Subcutaneous adipose tissue (tissue), 4 donors: Measurements from ENCODE around the gene C2. TPM values are rescaled to one million over a fixed set of nuclear protein-coding genes. Genes with fewer than 3 reads are reported as not detected.

Experiments
- CTCF ChIP-seq: fragments of 450-650 bp; IDR thresholded peaks from one replicate; pipeline ENCODE4 v1.5.1; 2016; ENCODE audit warnings: low read depth, mild to moderate bottlenecking, control low read depth, antibody characterized with exemption, moderate library complexity
- total RNA-seq, 4 donors: library from RNA; depleted of rRNA; stranded (reverse); fragments of >200 nt; gene quantifications; one replicate each; pipeline ENCODE4 v1.1.0, GENCODE V29; 2016

The C2 gene
- total RNA-seq, 4 donors from 2014 or later: 16.4 to 96.4 (median 34.6) TPM

DNA sequence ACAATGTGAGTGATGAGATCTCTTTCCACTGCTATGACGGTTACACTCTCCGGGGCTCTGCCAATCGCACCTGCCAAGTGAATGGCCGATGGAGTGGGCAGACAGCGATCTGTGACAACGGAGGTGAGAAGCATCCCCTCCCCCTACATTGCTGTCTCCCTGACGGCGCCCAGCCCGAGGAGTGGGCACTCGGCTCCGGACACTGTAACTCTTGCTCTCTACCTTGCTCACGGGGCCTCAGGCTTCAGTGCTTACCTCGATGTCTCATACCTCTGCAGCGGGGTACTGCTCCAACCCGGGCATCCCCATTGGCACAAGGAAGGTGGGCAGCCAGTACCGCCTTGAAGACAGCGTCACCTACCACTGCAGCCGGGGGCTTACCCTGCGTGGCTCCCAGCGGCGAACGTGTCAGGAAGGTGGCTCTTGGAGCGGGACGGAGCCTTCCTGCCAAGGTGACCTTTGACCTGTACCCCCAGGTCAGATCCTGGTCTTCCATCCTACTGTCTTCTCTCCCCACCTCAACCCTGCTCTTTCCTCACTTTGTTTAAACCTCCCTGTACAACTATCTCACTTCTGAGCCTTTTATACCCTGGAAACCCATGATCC, 19.7 kb downstream of the C2 start:
- no peak for TF ChIP-seq CTCF

DNA sequence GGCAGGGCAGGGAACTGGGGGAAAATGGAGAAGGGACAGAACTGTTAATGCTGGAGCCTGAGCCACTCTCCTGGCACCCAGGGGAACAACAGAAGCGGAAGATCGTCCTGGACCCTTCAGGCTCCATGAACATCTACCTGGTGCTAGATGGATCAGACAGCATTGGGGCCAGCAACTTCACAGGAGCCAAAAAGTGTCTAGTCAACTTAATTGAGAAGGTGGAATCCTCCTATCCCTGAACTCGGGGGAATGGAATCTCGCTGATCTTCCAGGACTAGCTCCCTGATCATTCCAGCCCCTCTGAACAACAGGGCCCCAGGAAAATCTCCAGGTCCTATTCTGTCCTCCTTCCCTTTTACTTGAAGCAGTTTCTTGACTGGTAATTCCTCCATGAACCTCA, 20.3 kb downstream of the C2 start:
- no peak for TF ChIP-seq CTCF

DNA sequence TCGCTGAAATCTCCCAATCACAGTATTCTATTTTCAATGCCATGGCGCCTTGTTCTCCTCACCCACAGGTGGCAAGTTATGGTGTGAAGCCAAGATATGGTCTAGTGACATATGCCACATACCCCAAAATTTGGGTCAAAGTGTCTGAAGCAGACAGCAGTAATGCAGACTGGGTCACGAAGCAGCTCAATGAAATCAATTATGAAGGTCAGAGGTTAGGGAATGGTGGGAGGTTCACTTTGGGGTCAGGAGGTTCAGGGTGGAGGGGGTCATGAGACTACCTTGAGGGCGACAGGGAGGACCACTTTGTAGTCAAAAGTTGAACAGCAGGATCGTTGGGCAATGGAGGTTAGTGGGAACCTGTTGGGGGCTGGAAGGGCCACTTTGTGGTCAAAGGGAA, 20.8 kb downstream of the C2 start:
- TF ChIP-seq CTCF: no peak

GRCh38 chr6:31948753-31949413, 21.4 kb downstream of the C2 start:
- TF ChIP-seq CTCF: no peak

DNA sequence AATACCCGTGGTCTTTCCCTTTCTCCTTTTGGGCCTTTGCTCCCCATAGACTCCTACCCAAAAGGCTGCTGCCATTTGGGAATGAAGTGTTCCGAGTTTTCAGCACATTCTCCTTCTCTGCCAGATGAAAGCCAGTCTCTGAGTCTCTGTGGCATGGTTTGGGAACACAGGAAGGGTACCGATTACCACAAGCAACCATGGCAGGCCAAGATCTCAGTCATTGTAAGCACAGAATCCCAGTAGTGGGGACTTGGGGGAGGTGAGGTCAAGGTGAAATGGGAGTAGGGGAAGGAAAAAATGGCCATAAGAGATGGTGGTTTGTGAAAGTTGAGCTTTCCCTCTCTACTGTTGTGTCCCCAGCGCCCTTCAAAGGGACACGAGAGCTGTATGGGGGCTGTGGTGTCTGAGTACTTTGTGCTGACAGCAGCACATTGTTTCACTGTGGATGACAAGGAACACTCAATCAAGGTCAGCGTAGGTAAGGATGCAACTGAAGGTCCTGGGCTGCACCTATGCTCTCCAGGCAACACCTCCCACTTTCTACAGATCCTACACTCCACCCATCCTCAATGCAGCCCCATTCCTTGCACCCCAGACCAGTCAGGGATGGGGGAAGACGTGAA, 22.5 kb downstream of the C2 start:
- TF ChIP-seq CTCF: no peak

GRCh38 chr6:31952140-31952805, 24.8 kb downstream of the C2 start:
- TF ChIP-seq CTCF: no peak

- no peak for TF ChIP-seq CTCF
Measured at GRCh38 chr6:31952890-31953289, 25.4 kb downstream of the C2 start.
